ENCODE measurements around the gene TCF4. TPM values are rescaled to one million over a fixed set of nuclear protein-coding genes. Genes with fewer than 3 reads are reported as not detected.

TCF4 gene
- polyA plus RNA-seq, 1 donor (not counting 4 experiments of a cell fraction or from before 2014, with no cell fraction given), result 9.7 TPM

GRCh38 chr18:55407774-55408535 is 180.0 kb downstream of the TCF4 start:
- Histone ChIP-seq H3K4me3 (ENCODE audit: control insufficient read depth in 2 of 3, extremely low read depth in 1 of 3, insufficient read depth in 2 of 3, low read depth in 1 of 3, low read length in 3 of 3) (no peak overlapping the region), H3K9me1 (ENCODE audit: control insufficient read depth, extremely low read depth, insufficient read depth, low read length) (no peaks in the 10 kb centered on the region), H3K27me3 (ENCODE audit: control insufficient read depth, extremely low read depth, insufficient read depth, low read length) (no peaks in the 10 kb centered on the region), H3K4me1 (ENCODE audit: control insufficient read depth, extremely low read depth, insufficient read depth, low read length) (peaks cover 6% of the 10 kb centered on the region), H3K9me3 (ENCODE audit: control insufficient read depth, low read depth, low read length) (no peaks in the 10 kb centered on the region), H3K79me2 (ENCODE audit: control insufficient read depth, insufficient read depth, low read length) (no peaks in the 10 kb centered on the region), H3K27ac (ENCODE audit: control insufficient read depth, insufficient read depth, low read length) (no peak overlapping the region), H3K9ac (ENCODE audit: control insufficient read depth, extremely low read depth, insufficient read depth, low read length) (no peak overlapping the region), H3K36me3 (ENCODE audit: control insufficient read depth in 2 of 2, extremely low read depth in 1 of 2, insufficient read depth in 2 of 2, low read length in 2 of 2) (no peaks in the 10 kb centered on the region), H4K20me1 (ENCODE audit: control insufficient read depth, extremely low read depth, insufficient read depth, low read length) (no peaks in the 10 kb centered on the region), H2AFZ (ENCODE audit: control insufficient read depth, low read length) (no peak overlapping the region), H3K4me2 (ENCODE audit: control insufficient read depth, extremely low read depth, insufficient read depth, low read depth, low read length) (no peak overlapping the region)
- TF ChIP-seq EZH2 (IDR thresholded peaks at IDR 0.05; ENCODE audit: low read length) (no peak), CTCF (optimal IDR thresholded peaks at IDR 0.05 in 1 of 3, IDR thresholded peaks at IDR 0.05 in 1 of 3, conservative IDR thresholded peaks at IDR 0.05 in 1 of 3; ENCODE audit: extremely low read depth in 1 of 3, insufficient read depth in 2 of 3, low read length in 3 of 3) (no peak)
- no peak for DNase-seq (ENCODE audit: low read depth, low spot score)
- no peak for FAIRE-seq
- dilution Hi-C loops (cut with MboI; ENCODE audit: extremely low pct_ligation_motif_present, low sequenced_read_pairs), result no loop called here

- Histone ChIP-seq H3K9me1 (ENCODE audit: control insufficient read depth, extremely low read depth, insufficient read depth, low read length) (no peaks in the 10 kb centered on the region), H3K4me1 (ENCODE audit: control insufficient read depth, extremely low read depth, insufficient read depth, low read length) (peaks cover 6% of the 10 kb centered on the region), H3K36me3 (ENCODE audit: control insufficient read depth in 2 of 2, extremely low read depth in 1 of 2, insufficient read depth in 2 of 2, low read length in 2 of 2) (no peaks in the 10 kb centered on the region), H4K20me1 (ENCODE audit: control insufficient read depth, extremely low read depth, insufficient read depth, low read length) (no peaks in the 10 kb centered on the region), H3K9me3 (ENCODE audit: control insufficient read depth, low read depth, low read length) (no peaks in the 10 kb centered on the region), H3K9ac (ENCODE audit: control insufficient read depth, extremely low read depth, insufficient read depth, low read length) (no peak overlapping the region), H2AFZ (ENCODE audit: control insufficient read depth, low read length) (no peak overlapping the region), H3K27ac (ENCODE audit: control insufficient read depth, insufficient read depth, low read length) (no peak overlapping the region), H3K4me2 (ENCODE audit: control insufficient read depth, extremely low read depth, insufficient read depth, low read depth, low read length) (no peak overlapping the region), H3K79me2 (ENCODE audit: control insufficient read depth, insufficient read depth, low read length) (no peaks in the 10 kb centered on the region), H3K27me3 (ENCODE audit: control insufficient read depth, extremely low read depth, insufficient read depth, low read length) (no peaks in the 10 kb centered on the region), H3K4me3 (ENCODE audit: control insufficient read depth in 2 of 3, extremely low read depth in 1 of 3, insufficient read depth in 2 of 3, low read depth in 1 of 3, low read length in 3 of 3) (no peak overlapping the region)
- no peak for FAIRE-seq
- dilution Hi-C loops (cut with MboI; ENCODE audit: extremely low pct_ligation_motif_present, low sequenced_read_pairs), result no loop called here
- no peak for TF ChIP-seq EZH2 (IDR thresholded peaks at IDR 0.05; ENCODE audit: low read length)
- no peak for DNase-seq (ENCODE audit: low read depth, low spot score)
Measured at GRCh38 chr18:55407191-55407590, 180.8 kb downstream of the TCF4 start.

All from keratinocyte (primary cell).